ENCODE measurements around the gene NMT1. TPM values are rescaled to one million over a fixed set of nuclear protein-coding genes. Genes with fewer than 3 reads are reported as not detected.

NMT1 gene
- total and polyA plus RNA-seq, 2 of the 13 experiments (the other 11 are each of a cell fraction or from before 2014, with no cell fraction given), result 75.7 to 142 TPM

- peak; percentile 41 for DNase-seq (ENCODE audit: low spot score)
- in situ Hi-C loops (cut with HindIII; ENCODE audit: extremely low pct_ligation_motif_present, low pct_unique_long_range_greater_than_20kb), result loop anchor here (5.0 kb wide), 1 partner anchor 36 kb away; the partner anchor contains the start of gene PLCD3
Measured at GRCh38 chr17:45096141-45096540, 35.0 kb downstream of the NMT1 start.

More at GRCh38 chr17:45096141-45096540, 35.0 kb downstream of the NMT1 start:
- BruUV-seq (replicated peaks), result no TSS peak
- H3K4me2 ChIP-seq (ENCODE audit: low read depth, low read length), result no peak overlapping the region
- H3K9ac ChIP-seq (ENCODE audit: insufficient read depth, low read depth, low read length), result no peak overlapping the region
- FAIRE-seq (peak; percentile 76), ATAC-seq (no peak)
- no peak overlapping the region for H3K4me3 ChIP-seq (replicated peaks in 1 of 3; ENCODE audit: insufficient read depth in 1 of 3, low read depth in 2 of 3, low read length in 3 of 3)
- no peaks in the 10 kb centered on the region for H3K27me3 ChIP-seq (ENCODE audit: control insufficient read depth in 1 of 2, insufficient read depth in 2 of 2, low read length in 2 of 2)
- WGBS (ENCODE audit: low lambda C conversion rate), result 94% methylated on average over 3 of the region's 3 CpGs
- H3K36me3 ChIP-seq (replicated peaks in 1 of 2; ENCODE audit: control insufficient read depth in 1 of 2, insufficient read depth in 2 of 2, low read length in 2 of 2), result peaks cover 55 to 80% of the 10 kb centered on the region in 2 experiments
- no peak overlapping the region for H3K27ac ChIP-seq (ENCODE audit: extremely low read length, insufficient read depth, low read length)
- no peaks in the 10 kb centered on the region for H3K79me2 ChIP-seq (ENCODE audit: insufficient read depth, low read length)
- TF ChIP-seq CTCF (CRISPR knock-in tag; IDR thresholded peaks at IDR 0.05), result peak; percentile 64
- no peak for TF ChIP-seq MZF1 (CRISPR knock-in tag; IDR thresholded peaks at IDR 0.05; ENCODE audit: borderline replicate concordance)
- TF ChIP-seq HMGXB4 (CRISPR knock-in tag; IDR thresholded peaks at IDR 0.05; ENCODE audit: borderline replicate concordance in 1 of 2, low read depth in 1 of 2), result 0 out of 4 replicates have a peak, but pooled peaks of 1 of the 2 experiments have one; percentile 34
- TF ChIP-seq RAD21 (CRISPR knock-in tag; IDR thresholded peaks at IDR 0.05), result peak; percentile 25; the same call in 1 of the 2 replicates
- TF ChIP-seq STAG1 (CRISPR knock-in tag; IDR thresholded peaks at IDR 0.05), result peak; percentile 57
- peak; percentile 59 for TF ChIP-seq SMC3 (IDR thresholded peaks at IDR 0.05; ENCODE audit: low read length)
- no peak for TF ChIP-seq ZBTB7B (CRISPR knock-in tag; IDR thresholded peaks at IDR 0.05)
- H4K20me1 ChIP-seq (ENCODE audit: insufficient read depth, low read length), result 0 out of 2 replicates have a peak, but pooled peaks cover 3% of the 10 kb centered on the region
- ChIA-PET CTCF (ENCODE audit: low intra/inter-chr PET ratio, low total read pairs) (interaction anchor here (2.5 to 2.8 kb wide), 2 partner anchors 36 to 39 kb away, joined by 9 to 26 read pairs; partner anchors contain the start of genes ACBD4 and PLCD3), POLR2A (no interaction called here)
- no peak overlapping the region for H2AFZ ChIP-seq (ENCODE audit: low read length)
- H3K9me3 ChIP-seq (ENCODE audit: low read length), result no peaks in the 10 kb centered on the region
- intact Hi-C loops (cut with micrococcal nuclease; ENCODE audit: unreplicated experiment), result loop anchor here (10.0 kb wide), 1 partner anchor 191 kb away; a partner anchor contains a TSS
- peaks cover 26% of the 10 kb centered on the region for H3K4me1 ChIP-seq (ENCODE audit: insufficient read depth, low read length)

Data from HepG2 (cell line).